Measurements from ENCODE around the gene CPNE5.

The CPNE5 gene

DNA sequence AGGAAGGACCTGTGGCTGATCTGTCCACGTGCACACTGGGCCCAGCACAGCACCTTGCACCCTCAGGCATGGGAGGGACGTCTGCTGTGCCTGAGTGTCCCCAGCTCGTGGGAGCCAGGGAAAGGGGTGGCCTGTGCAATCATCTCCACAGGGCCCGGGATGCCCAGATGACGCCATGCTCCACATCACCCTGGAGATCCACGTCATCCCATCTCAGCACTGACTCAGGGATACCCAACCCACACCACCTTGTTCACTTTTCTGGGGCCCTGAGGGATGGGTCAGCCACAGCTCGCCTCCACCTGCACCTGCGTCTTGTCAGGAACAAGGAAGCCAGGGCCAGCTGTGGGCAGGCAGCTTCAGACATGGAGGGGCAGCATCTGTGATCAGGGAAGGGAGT is 93.4 kb downstream of the CPNE5 start:
- peaks cover 3% of the 10 kb centered on the region for H3K9me3 ChIP-seq (ENCODE audit: insufficient read depth, low read depth, low read length)
- no peak overlapping the region for H3K4me3 ChIP-seq (ENCODE audit: low read depth, low read length)
- no peak overlapping the region for H3K18ac ChIP-seq (ENCODE audit: low read length)
- H2AFZ ChIP-seq (ENCODE audit: insufficient read depth, low read length, poor library complexity) = no peak overlapping the region
- H3K79me1 ChIP-seq (ENCODE audit: low read length) = no peaks in the 10 kb centered on the region
- no peak overlapping the region for H2AK5ac ChIP-seq (ENCODE audit: low read length)
- no peak overlapping the region for H3K4ac ChIP-seq (ENCODE audit: low read depth, low read length)
- no peak overlapping the region for H2BK120ac ChIP-seq (ENCODE audit: insufficient read depth, low read length, poor library complexity)
- H3K4me2 ChIP-seq (ENCODE audit: low read length) = no peak overlapping the region
- no peak for DNase-seq
- no peak overlapping the region for H3K27ac ChIP-seq (ENCODE audit: low read depth, low read length)
- no peak overlapping the region for H2BK12ac ChIP-seq (ENCODE audit: low read length)
- H4K91ac ChIP-seq (ENCODE audit: low read depth, low read length) = no peak overlapping the region
- no peak overlapping the region for H3K14ac ChIP-seq (ENCODE audit: low read length)
- no peak overlapping the region for H3K23ac ChIP-seq (ENCODE audit: low read length)
- H3K79me2 ChIP-seq (ENCODE audit: control insufficient read depth, insufficient read depth, low read length, poor library complexity) = no peaks in the 10 kb centered on the region
- H3K9ac ChIP-seq (ENCODE audit: low read length) = no peak overlapping the region
- no CpG with 5 or more reads among the region's 8 CpGs for WGBS (ENCODE audit: extremely low coverage, insufficient coverage, insufficient read length)
- no peaks in the 10 kb centered on the region for H3K4me1 ChIP-seq (ENCODE audit: control insufficient read depth in 1 of 2, insufficient read depth in 2 of 2, low read length in 2 of 2)
- H3K27me3 ChIP-seq (ENCODE audit: insufficient read depth, low read length) = no peaks in the 10 kb centered on the region
- H4K8ac ChIP-seq (ENCODE audit: low read depth, low read length) = no peak overlapping the region
- no peak overlapping the region for H2BK5ac ChIP-seq (ENCODE audit: low read depth, low read length, poor library complexity)
- H4K12ac ChIP-seq (ENCODE audit: low read depth, low read length) = no peak overlapping the region
- no peaks in the 10 kb centered on the region for H3K36me3 ChIP-seq (ENCODE audit: control insufficient read depth in 1 of 2, insufficient read depth in 2 of 2, low read length in 2 of 2)

DNA sequence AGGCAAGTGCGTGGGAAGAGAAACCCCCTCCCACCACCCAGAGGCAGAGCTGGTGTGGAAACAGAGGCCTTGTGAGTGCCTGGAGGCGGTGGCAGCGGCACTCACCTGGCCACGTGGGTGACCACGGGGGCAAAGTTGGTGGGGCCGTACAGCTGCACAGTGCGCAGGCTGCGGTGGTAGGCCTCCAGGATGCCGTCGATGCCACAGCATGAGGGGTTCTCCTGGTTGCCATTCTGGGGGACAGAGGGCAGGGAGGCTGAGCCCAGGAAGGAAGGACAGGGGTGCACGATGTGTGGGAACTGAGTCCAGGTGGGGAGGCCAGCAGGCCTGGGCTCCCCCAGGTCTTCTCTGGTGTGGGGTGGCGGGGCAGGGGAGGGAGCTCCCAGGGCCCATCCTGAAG is 94.0 kb downstream of the CPNE5 start:
- Histone ChIP-seq H3K18ac (ENCODE audit: low read length) (no peak overlapping the region), H3K4me1 (ENCODE audit: control insufficient read depth in 1 of 2, insufficient read depth in 2 of 2, low read length in 2 of 2) (no peaks in the 10 kb centered on the region), H3K36me3 (ENCODE audit: control insufficient read depth in 1 of 2, insufficient read depth in 2 of 2, low read length in 2 of 2) (no peaks in the 10 kb centered on the region), H3K79me2 (ENCODE audit: control insufficient read depth, insufficient read depth, low read length, poor library complexity) (no peaks in the 10 kb centered on the region), H3K4ac (ENCODE audit: low read depth, low read length) (no peak overlapping the region), H2BK12ac (ENCODE audit: low read length) (no peak overlapping the region), H2AK5ac (ENCODE audit: low read length) (no peak overlapping the region), H3K27ac (ENCODE audit: low read depth, low read length) (no peak overlapping the region), H4K12ac (ENCODE audit: low read depth, low read length) (no peak overlapping the region), H2BK5ac (ENCODE audit: low read depth, low read length, poor library complexity) (no peak overlapping the region), H3K9ac (ENCODE audit: low read length) (no peak overlapping the region), H3K9me3 (ENCODE audit: insufficient read depth, low read depth, low read length) (peaks cover 3% of the 10 kb centered on the region), H3K4me2 (ENCODE audit: low read length) (no peak overlapping the region), H3K79me1 (ENCODE audit: low read length) (no peaks in the 10 kb centered on the region), H3K23ac (ENCODE audit: low read length) (no peak overlapping the region), H3K4me3 (ENCODE audit: low read depth, low read length) (no peak overlapping the region), H2AFZ (ENCODE audit: insufficient read depth, low read length, poor library complexity) (no peak overlapping the region), H3K14ac (ENCODE audit: low read length) (no peak overlapping the region), H4K91ac (ENCODE audit: low read depth, low read length) (no peak overlapping the region), H4K8ac (ENCODE audit: low read depth, low read length) (no peak overlapping the region), H2BK120ac (ENCODE audit: insufficient read depth, low read length, poor library complexity) (no peak overlapping the region), H3K27me3 (ENCODE audit: insufficient read depth, low read length) (no peaks in the 10 kb centered on the region)
- no peak for DNase-seq
- WGBS (ENCODE audit: extremely low coverage, insufficient coverage, insufficient read length) = no CpG with 5 or more reads among the region's 12 CpGs

DNA sequence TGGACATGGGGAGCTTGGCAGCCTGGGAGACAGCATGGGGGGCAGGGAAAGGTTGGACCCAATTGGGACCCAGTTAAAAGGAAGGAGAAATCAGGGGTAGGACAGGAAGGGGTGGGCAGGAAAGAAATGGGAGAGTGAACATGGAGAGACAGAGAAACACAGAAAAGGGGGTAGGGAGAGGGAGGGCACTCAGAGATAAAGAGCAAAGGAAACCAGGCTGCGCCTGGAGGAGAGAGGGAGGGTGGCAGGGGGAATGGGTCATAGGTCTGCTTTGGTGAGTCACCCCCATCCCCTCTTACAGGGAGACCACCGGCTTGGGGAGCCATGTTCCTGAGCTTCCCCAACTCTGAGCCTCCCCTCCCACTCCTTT is 95.0 kb downstream of the CPNE5 start:
- Histone ChIP-seq H3K4me3 (ENCODE audit: low read depth, low read length) (no peak overlapping the region), H2BK120ac (ENCODE audit: insufficient read depth, low read length, poor library complexity) (no peak overlapping the region), H3K36me3 (ENCODE audit: control insufficient read depth in 1 of 2, insufficient read depth in 2 of 2, low read length in 2 of 2) (no peaks in the 10 kb centered on the region), H4K12ac (ENCODE audit: low read depth, low read length) (no peak overlapping the region), H3K27me3 (ENCODE audit: insufficient read depth, low read length) (no peaks in the 10 kb centered on the region), H4K8ac (ENCODE audit: low read depth, low read length) (no peak overlapping the region), H3K27ac (ENCODE audit: low read depth, low read length) (no peak overlapping the region), H2BK5ac (ENCODE audit: low read depth, low read length, poor library complexity) (no peak overlapping the region), H3K4me1 (ENCODE audit: control insufficient read depth in 1 of 2, insufficient read depth in 2 of 2, low read length in 2 of 2) (no peaks in the 10 kb centered on the region), H3K23ac (ENCODE audit: low read length) (no peak overlapping the region), H4K91ac (ENCODE audit: low read depth, low read length) (no peak overlapping the region), H3K18ac (ENCODE audit: low read length) (no peak overlapping the region), H3K4me2 (ENCODE audit: low read length) (no peak overlapping the region), H3K9ac (ENCODE audit: low read length) (no peak overlapping the region), H3K9me3 (ENCODE audit: insufficient read depth, low read depth, low read length) (no peaks in the 10 kb centered on the region), H2AFZ (ENCODE audit: insufficient read depth, low read length, poor library complexity) (no peak overlapping the region), H2AK5ac (ENCODE audit: low read length) (no peak overlapping the region), H2BK12ac (ENCODE audit: low read length) (no peak overlapping the region), H3K79me1 (ENCODE audit: low read length) (no peaks in the 10 kb centered on the region), H3K4ac (ENCODE audit: low read depth, low read length) (no peak overlapping the region), H3K79me2 (ENCODE audit: control insufficient read depth, insufficient read depth, low read length, poor library complexity) (no peaks in the 10 kb centered on the region), H3K14ac (ENCODE audit: low read length) (no peak overlapping the region)
- no peak for DNase-seq
- no CpG with 5 or more reads among the region's 2 CpGs for WGBS (ENCODE audit: extremely low coverage, insufficient coverage, insufficient read length)

DNA sequence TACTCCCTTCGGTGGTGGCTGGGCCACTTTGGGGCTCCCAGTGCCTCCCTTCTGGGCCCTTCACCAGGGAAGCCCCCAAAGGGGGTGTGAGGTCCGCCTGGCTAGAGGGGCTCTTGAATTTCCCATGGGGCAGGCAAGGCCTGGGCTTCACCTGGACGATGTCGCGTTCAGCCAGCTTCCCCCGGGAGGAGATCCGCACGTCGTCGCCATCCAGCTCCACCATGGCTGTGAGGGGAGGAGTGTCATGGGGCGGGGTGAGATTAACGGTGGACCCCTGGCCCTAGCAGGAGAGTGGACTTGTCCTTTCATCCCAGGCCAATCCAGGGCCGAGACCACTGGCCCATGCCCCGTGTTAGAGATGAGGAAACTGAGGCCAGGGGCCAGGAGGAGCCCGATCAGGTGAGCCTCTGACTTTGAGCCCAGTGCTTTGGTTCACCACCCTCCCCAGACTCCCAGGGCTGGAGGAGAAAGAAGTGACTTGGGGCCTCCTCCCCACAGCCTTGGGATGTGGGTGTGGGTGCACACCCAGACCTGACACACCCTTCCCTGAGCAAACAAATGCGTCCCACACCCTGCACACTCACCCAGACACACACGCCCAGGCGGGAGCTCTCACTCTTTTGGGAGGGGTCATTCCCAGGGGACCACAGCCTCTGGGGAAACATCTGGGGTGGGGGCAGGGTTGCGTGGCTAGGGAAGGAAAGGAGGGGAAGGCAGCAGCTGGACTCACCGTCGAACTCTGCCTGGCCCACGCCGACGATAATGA is 95.5 kb downstream of the CPNE5 start:
- Histone ChIP-seq H3K4ac (ENCODE audit: low read depth, low read length) (no peak overlapping the region), H3K27ac (ENCODE audit: low read depth, low read length) (no peak overlapping the region), H4K12ac (ENCODE audit: low read depth, low read length) (no peak overlapping the region), H3K79me2 (ENCODE audit: control insufficient read depth, insufficient read depth, low read length, poor library complexity) (no peaks in the 10 kb centered on the region), H3K79me1 (ENCODE audit: low read length) (no peaks in the 10 kb centered on the region), H4K91ac (ENCODE audit: low read depth, low read length) (no peak overlapping the region), H3K27me3 (ENCODE audit: insufficient read depth, low read length) (no peaks in the 10 kb centered on the region), H3K14ac (ENCODE audit: low read length) (no peak overlapping the region), H2BK120ac (ENCODE audit: insufficient read depth, low read length, poor library complexity) (no peak overlapping the region), H3K9ac (ENCODE audit: low read length) (no peak overlapping the region), H4K8ac (ENCODE audit: low read depth, low read length) (no peak overlapping the region), H3K23ac (ENCODE audit: low read length) (no peak overlapping the region), H2BK5ac (ENCODE audit: low read depth, low read length, poor library complexity) (no peak overlapping the region), H3K4me1 (ENCODE audit: control insufficient read depth in 1 of 2, insufficient read depth in 2 of 2, low read length in 2 of 2) (no peaks in the 10 kb centered on the region), H3K4me2 (ENCODE audit: low read length) (no peak overlapping the region), H2BK12ac (ENCODE audit: low read length) (no peak overlapping the region), H3K9me3 (ENCODE audit: insufficient read depth, low read depth, low read length) (no peaks in the 10 kb centered on the region), H2AK5ac (ENCODE audit: low read length) (no peak overlapping the region), H3K18ac (ENCODE audit: low read length) (no peak overlapping the region), H3K36me3 (ENCODE audit: control insufficient read depth in 1 of 2, insufficient read depth in 2 of 2, low read length in 2 of 2) (no peaks in the 10 kb centered on the region), H2AFZ (ENCODE audit: insufficient read depth, low read length, poor library complexity) (no peak overlapping the region), H3K4me3 (ENCODE audit: low read depth, low read length) (no peak overlapping the region)
- WGBS (ENCODE audit: extremely low coverage, insufficient coverage, insufficient read length) = no CpG with 5 or more reads among the region's 24 CpGs
- DNase-seq = no peak
